GM18519 (cell line): ENCODE measurements around the gene CBS.
"Not testable (repeated sequence)": the region's sequence is repeated elsewhere in the genome, so short reads cannot be mapped to it uniquely, and the experiment has no call there.

Experiments
- ATAC-seq: cut with Tn5 transposase; IDR thresholded peaks from one replicate; pipeline ENCODE4 v1.9.1; 2021; ENCODE audit warnings: mild to moderate bottlenecking, moderate library complexity; ENCODE audit not compliant: unreplicated experiment, low FRiP score

CBS gene

GRCh38 chr21:43027846-43028731 lies 47.5 kb downstream of the CBS start:
- no peak for ATAC-seq

GRCh38 chr21:43025636-43026180 lies 49.9 kb downstream of the CBS start:
- ATAC-seq: no peak

GRCh38 chr21:43024439-43025136 lies 51.0 kb downstream of the CBS start:
- no peak for ATAC-seq

GRCh38 chr21:43023175-43023574 lies 52.5 kb downstream of the CBS start:
- no peak for ATAC-seq

- ATAC-seq: no peak
Measured at GRCh38 chr21:43021756-43022600, 53.7 kb downstream of the CBS start.

GRCh38 chr21:43021191-43021590 lies 54.4 kb downstream of the CBS start:
- ATAC-seq: no peak

GRCh38 chr21:43020771-43021170 lies 54.9 kb downstream of the CBS start:
- ATAC-seq: no peak

- ATAC-seq: no peak
Measured at GRCh38 chr21:43020177-43020576, 55.5 kb downstream of the CBS start.

- no peak for ATAC-seq
Measured at GRCh38 chr21:43018519-43018918, 57.1 kb downstream of the CBS start.

GRCh38 chr21:43016728-43017127 lies 58.9 kb downstream of the CBS start:
- ATAC-seq: no peak

- no peak for ATAC-seq
Measured at GRCh38 chr21:43015906-43016540, 59.6 kb downstream of the CBS start.

GRCh38 chr21:43012596-43012995 lies 63.0 kb downstream of the CBS start:
- no peak for ATAC-seq

GRCh38 chr21:43006874-43007208 lies 68.8 kb downstream of the CBS start:
- no peak for ATAC-seq

GRCh38 chr21:43006051-43006873 lies 69.4 kb downstream of the CBS start:
- not testable (repeated sequence) for ATAC-seq

- ATAC-seq: no peak
Measured at GRCh38 chr21:43005635-43006034, 70.0 kb downstream of the CBS start.

GRCh38 chr21:43004926-43005325 lies 70.7 kb downstream of the CBS start:
- ATAC-seq: no peak
